IMR-90 (cell line): Measurements from ENCODE around the gene BANF1. TPM values are rescaled to one million over a fixed set of nuclear protein-coding genes. Genes with fewer than 3 reads are reported as not detected.

ENCODE experiments used
- ATAC-seq: fragments of 200-7000 bp; cut with Tn5 transposase; 2 replicates; pipeline ENCODE4 v1.9.1; 2020; ENCODE audit warnings: low read depth, mild to moderate bottlenecking, moderate library complexity
- BruUV-seq: library from RNA; stranded (reverse); fragments of 400-500 nt; replicated peaks from 2 replicates; lab custom pipeline; 2021; lab: Mats Ljungman, UMichigan
- CTCF ChIA-PET: fragments of 300-600 bp; formaldehyde crosslinking; extraction: SDS; loops from one replicate; lab custom pipeline; 2021; ENCODE audit warnings: antibody characterized with exemption; lab: Yijun Ruan, JAX
- POLR2A ChIA-PET: fragments of 300-600 bp; sonication (Branson Sonifier 250); formaldehyde crosslinking; loops from one replicate; lab custom pipeline; 2022; ENCODE audit warnings: antibody characterized with exemption; ENCODE audit not compliant: unreplicated experiment; lab: Charles Lee
- DNase-seq: peaks from one replicate; pipeline ENCODE4 v3.0.0; 2013
- H2AFZ ChIP-seq: replicated peaks from 2 replicates; pipeline ENCODE3; 2013; ENCODE audit warnings: low read length, mild to moderate bottlenecking; ENCODE audit not compliant: poor library complexity
- H2AK5ac ChIP-seq: 2 replicates; pipeline ENCODE4 v1.6.1; 2013; ENCODE audit warnings: low read depth, low read length, inconsistent platforms
- H2AK9ac ChIP-seq: replicated peaks from 2 replicates; pipeline ENCODE3; 2013; ENCODE audit warnings: mild to moderate bottlenecking, low read depth, low read length, moderate library complexity; ENCODE audit not compliant: poor library complexity
- H2BK120ac ChIP-seq: 2 replicates; pipeline ENCODE4 v1.6.1; 2013; ENCODE audit warnings: low read depth, low read length, inconsistent platforms
- H2BK15ac ChIP-seq: 3 replicates; pipeline ENCODE4 v1.6.1; 2013; ENCODE audit warnings: low read depth, low read length, inconsistent platforms
- H2BK20ac ChIP-seq: 2 replicates; pipeline ENCODE4 v1.6.1; 2013; ENCODE audit warnings: low read depth, mild to moderate bottlenecking, inconsistent platforms, low read length, moderate library complexity
- H2BK5ac ChIP-seq: 2 replicates; pipeline ENCODE4 v1.6.1; 2013; ENCODE audit warnings: mild to moderate bottlenecking, low read depth, low read length, inconsistent platforms; ENCODE audit not compliant: poor library complexity, severe bottlenecking
- H3K14ac ChIP-seq: replicated peaks from 2 replicates; pipeline ENCODE4 v1.6.1; 2013; ENCODE audit warnings: low read depth, low read length, inconsistent platforms
- H3K18ac ChIP-seq: 2 replicates; pipeline ENCODE4 v1.6.1; 2013; ENCODE audit warnings: low read depth, low read length, control low read depth
- H3K23ac ChIP-seq: 2 replicates; pipeline ENCODE4 v1.6.1; 2013; ENCODE audit warnings: low read depth, low read length, inconsistent platforms
- H3K27ac ChIP-seq: 2 replicates; pipeline ENCODE4 v1.5.1; 2013; ENCODE audit warnings: mild to moderate bottlenecking, control low read depth, low read length; ENCODE audit not compliant: insufficient read depth
- H3K27me3 ChIP-seq: 2 replicates; pipeline ENCODE4 v1.6.1; 2013; ENCODE audit warnings: low read length; ENCODE audit not compliant: control insufficient read depth, insufficient read depth
- H3K36me3 ChIP-seq: 2 replicates; pipeline ENCODE4 v1.6.1; 2013; ENCODE audit warnings: low read length, mixed read lengths; ENCODE audit not compliant: control insufficient read depth, insufficient read depth
- H3K4ac ChIP-seq: 2 replicates; pipeline ENCODE4 v1.6.1; 2013; ENCODE audit warnings: low read depth, low read length, inconsistent platforms
- H3K4me1 ChIP-seq: 2 replicates; pipeline ENCODE4 v1.6.1; 2013; ENCODE audit warnings: low read length, mixed read lengths; ENCODE audit not compliant: control insufficient read depth, insufficient read depth
- H3K4me2 ChIP-seq: 2 replicates; pipeline ENCODE4 v1.6.1; 2013; ENCODE audit warnings: low read depth, mild to moderate bottlenecking, control low read depth, low read length, moderate library complexity
- H3K4me3 ChIP-seq: 2 replicates; pipeline ENCODE4 v1.5.1; 2013; ENCODE audit warnings: low read depth, mild to moderate bottlenecking, control low read depth, low read length, moderate library complexity; ENCODE audit not compliant: insufficient read depth
- H3K56ac ChIP-seq: 2 replicates; pipeline ENCODE4 v1.6.1; 2013; ENCODE audit warnings: low read length, inconsistent platforms; ENCODE audit not compliant: insufficient read depth; ENCODE audit errors: extremely low read depth
- H3K79me1 ChIP-seq, 2 experiments: 2 replicates each; pipeline ENCODE4 v1.6.1; 2013; ENCODE audit warnings: low read length in 2 of 2, inconsistent platforms in 1 of 2, low read depth in 1 of 2
- H3K9ac ChIP-seq: 2 replicates; pipeline ENCODE4 v1.6.1; 2013; ENCODE audit warnings: low read depth, low read length, control low read depth
- H3K9me1 ChIP-seq: 2 replicates; pipeline ENCODE4 v1.6.1; 2013; ENCODE audit warnings: low read length, inconsistent platforms; ENCODE audit not compliant: insufficient read depth
- H3K9me3 ChIP-seq: 2 replicates; pipeline ENCODE4 v1.6.1; 2013; ENCODE audit warnings: low read length; ENCODE audit not compliant: control insufficient read depth, insufficient read depth
- H4K20me1 ChIP-seq: 2 replicates; pipeline ENCODE4 v1.6.1; 2013; ENCODE audit warnings: low read length, inconsistent platforms; ENCODE audit not compliant: insufficient read depth
- H4K5ac ChIP-seq: 2 replicates; pipeline ENCODE4 v1.6.1; 2013; ENCODE audit warnings: mild to moderate bottlenecking, low read depth, low read length, control low read depth
- H4K8ac ChIP-seq, 2 experiments: 2 replicates each; pipeline ENCODE4 v1.6.1; 2013; ENCODE audit warnings: low read depth in 2 of 2, low read length in 2 of 2, control low read depth in 1 of 2, inconsistent platforms in 1 of 2
- H4K91ac ChIP-seq: 2 replicates; pipeline ENCODE4 v1.6.1; 2013; ENCODE audit warnings: low read depth, low read length, inconsistent platforms; ENCODE audit not compliant: insufficient read depth
- RFX5 ChIP-seq: IDR thresholded peaks from 2 replicates; pipeline ENCODE4 v1.8.0; 2012; ENCODE audit warnings: low read depth, mild to moderate bottlenecking, low read length, moderate library complexity
- WGBS, 2 experiments: methylation state at CpG; one replicate each; pipeline versions ENCODE4 v1.1.5 to v1.1.7; 2013; ENCODE audit warnings: missing lambda C conversion rate in 2 of 2; ENCODE audit not compliant: insufficient read length in 1 of 2; ENCODE audit errors: extremely low coverage in 2 of 2; 5-methylcytosine and 5-hydroxymethylcytosine counted together
- dilution Hi-C: fragments of 300-500 bp; cut with HindIII; formaldehyde crosslinking; loops from one replicate; pipeline ENCODE4 v1.14.3; 2018; ENCODE audit warnings: low sequenced_read_pairs; ENCODE audit not compliant: unreplicated experiment
- in situ Hi-C: fragments of 300-500 bp; cut with MboI; formaldehyde crosslinking; loops from 3 replicates; pipeline ENCODE4 v1.14.3; 2019; ENCODE audit warnings: low sequenced_read_pairs, inconsistent platforms, mixed read lengths
- intact Hi-C: fragments of 100-400 bp; cut with micrococcal nuclease; formaldehyde crosslinking; loops from 2 replicates; pipeline ENCODE4 v1.10.0; 2022
- polyA plus RNA-seq, 3 experiments: library from polyadenylated mRNA; depleted of rRNA; stranded (reverse); fragments of >200 nt; gene quantifications; 2 replicates each; pipeline ENCODE4 v1.2.3, GENCODE V29; 2012; ENCODE audit warnings: low replicate concordance in 1 of 3
- total RNA-seq: library from RNA; depleted of rRNA; stranded (reverse); fragments of >200 nt; gene quantifications from 2 replicates; pipeline ENCODE4 v1.2.3, GENCODE V29; 2012

BANF1 gene
- total and polyA plus RNA-seq, 2 of the 4 experiments (the other 2 are of a cell fraction): 36.6 to 242 TPM

- H3K23ac ChIP-seq: no peak overlapping the region
- no peak for ATAC-seq
- H2AK9ac ChIP-seq: no peak overlapping the region
- peaks cover 43% of the 10 kb centered on the region for H3K36me3 ChIP-seq
- DNase-seq: no peak
- no CpG with 5 or more reads among the region's 8 CpGs for WGBS, 2 experiments
- TF ChIP-seq RFX5: no peak
- H4K5ac ChIP-seq: no peak overlapping the region
- H2AFZ ChIP-seq: no peak overlapping the region
- H2BK5ac ChIP-seq: no peak overlapping the region
- H4K20me1 ChIP-seq: no peaks in the 10 kb centered on the region
- no peak overlapping the region for H3K18ac ChIP-seq
- BruUV-seq: no TSS peak
- peaks cover 5 to 37% of the 10 kb centered on the region in 2 experiments for H3K79me1 ChIP-seq
- H2BK15ac ChIP-seq: no peak overlapping the region
- H3K14ac ChIP-seq: no peak overlapping the region
- dilution Hi-C loops (no loop called here), intact Hi-C loops (no loop called here), in situ Hi-C loops (no loop called here)
- no peak overlapping the region for H3K4me3 ChIP-seq
- H3K9me1 ChIP-seq: no peaks in the 10 kb centered on the region
- CTCF ChIA-PET: no interaction called here
- H3K4me1 ChIP-seq: 0 out of 2 replicates have a peak, but pooled peaks cover 2% of the 10 kb centered on the region
- H3K4me2 ChIP-seq: no peak overlapping the region
- H3K9ac ChIP-seq: no peak overlapping the region
- POLR2A ChIA-PET: no interaction called here
- H2AK5ac ChIP-seq: no peak overlapping the region
- H2BK120ac ChIP-seq: no peak overlapping the region
- H3K9me3 ChIP-seq: no peaks in the 10 kb centered on the region
- H3K27ac ChIP-seq: no peak overlapping the region
- H3K27me3 ChIP-seq: no peaks in the 10 kb centered on the region
- no peak overlapping the region for H4K8ac ChIP-seq
- H4K91ac ChIP-seq: no peak overlapping the region
- no peak overlapping the region for H3K4ac ChIP-seq
- no peak overlapping the region for H2BK20ac ChIP-seq
- no peak overlapping the region for H3K56ac ChIP-seq
Observed at GRCh38 chr11:65972116-65972515, 30.2 kb upstream of the BANF1 start.
